Activated CD4-positive, CD25-positive, alpha-beta regulatory T cell treated with anti-CD3 and anti-CD28 coated beads, Interleukin-2, amount 50 U/mL, for 16 hours (primary cell): ENCODE data around the gene CHTOP.
"Not testable (repeated sequence)": the region's sequence is repeated elsewhere in the genome, so short reads cannot be mapped to it uniquely, and the experiment has no call there.

Experiments used
- DNase-seq: peaks from one replicate; pipeline ENCODE4 v3.0.0-alpha.2; 2020; ENCODE audit warnings: low read depth, low spot score

Gene CHTOP

DNA sequence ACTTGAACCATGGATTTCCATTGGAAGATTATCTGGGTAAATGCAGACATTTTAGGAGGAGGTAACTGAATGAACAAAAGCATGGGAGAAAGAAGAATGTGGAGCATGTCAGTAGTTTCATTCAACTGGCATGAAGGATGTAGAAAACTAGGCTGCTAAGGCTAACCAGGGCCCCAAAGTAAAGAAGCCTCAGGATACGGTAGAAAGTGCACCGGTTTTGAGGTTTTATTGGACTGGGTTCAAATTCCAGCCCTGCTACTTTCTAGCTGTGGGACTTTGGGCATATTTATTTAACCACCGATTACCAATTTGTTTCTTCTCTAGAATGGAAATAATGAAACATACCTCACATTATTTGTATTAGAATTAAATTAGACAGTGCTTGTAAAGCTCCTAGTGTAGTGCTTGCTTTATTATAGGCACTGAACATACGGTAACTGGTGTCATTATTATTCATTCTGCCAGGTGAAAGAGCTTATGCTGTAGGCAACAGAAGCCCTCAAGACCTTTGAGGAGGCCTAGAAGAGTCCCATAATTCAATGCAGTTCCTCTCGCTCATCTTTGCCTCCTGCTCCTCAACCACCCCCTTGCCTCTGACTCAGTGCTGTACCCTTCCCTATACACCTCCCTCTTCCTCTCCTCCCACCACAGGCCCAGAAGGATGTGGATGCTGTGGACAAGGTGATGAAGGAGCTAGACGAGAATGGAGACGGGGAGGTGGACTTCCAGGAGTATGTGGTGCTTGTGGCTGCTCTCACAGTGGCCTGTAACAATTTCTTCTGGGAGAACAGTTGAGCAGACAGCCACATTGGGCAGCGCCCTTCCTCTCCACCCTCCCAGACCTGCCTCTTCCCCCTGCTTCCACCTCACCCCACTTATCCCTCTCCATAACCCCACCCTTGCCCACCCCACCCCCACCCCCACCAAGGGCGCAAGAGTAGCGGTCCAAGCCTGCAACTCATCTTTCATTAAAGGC is 2.5 kb upstream of the CHTOP start:
- DNase-seq = no peak

DNA sequence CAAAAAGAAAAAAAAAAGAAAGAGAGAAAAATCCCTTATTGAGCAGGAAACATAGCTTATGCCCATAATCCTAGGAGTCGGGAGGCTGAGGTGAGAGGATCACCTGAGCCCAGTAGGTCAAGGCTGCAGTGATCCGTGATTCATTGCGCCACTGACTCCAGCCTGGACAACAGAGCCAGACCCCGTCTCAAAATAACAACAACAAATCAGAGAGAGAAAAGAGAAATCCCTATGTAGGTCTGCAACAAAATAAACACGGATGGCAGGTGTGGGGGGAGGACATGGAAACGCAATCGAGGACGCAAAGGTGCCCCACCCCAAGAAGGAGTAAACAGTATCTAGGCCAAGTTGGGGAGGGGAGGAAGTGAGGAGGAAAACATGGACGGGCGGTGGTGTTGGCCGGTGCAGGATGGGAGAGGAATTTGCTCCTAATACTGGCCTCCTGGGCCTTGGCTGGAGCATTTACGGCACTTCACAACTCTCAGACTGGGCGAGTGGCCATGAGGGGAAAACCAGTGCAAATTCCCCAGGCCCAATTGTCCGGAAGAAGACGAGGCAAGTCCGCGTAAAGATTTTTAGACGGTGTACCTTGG is 609 bp upstream of the CHTOP start:
- no peak for DNase-seq

DNA sequence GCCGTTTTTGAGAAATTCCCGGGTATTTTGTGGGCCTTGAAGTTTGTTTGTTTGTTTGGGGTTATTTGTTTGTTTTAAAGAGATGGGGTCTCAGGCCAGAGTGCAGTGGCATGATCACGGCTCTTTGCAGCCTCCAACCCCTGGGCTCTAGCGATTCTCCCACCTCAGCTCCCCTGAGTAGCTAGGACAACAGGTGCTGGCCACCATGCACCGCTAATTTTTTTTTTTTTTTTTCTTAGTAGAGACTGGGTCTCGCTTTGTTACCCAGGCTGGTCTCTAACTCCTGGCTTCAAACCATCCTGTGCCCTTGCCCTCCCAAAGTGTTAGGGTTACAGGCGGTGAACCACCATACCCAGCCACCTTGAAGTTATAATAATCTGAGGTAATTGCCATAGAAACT is 2.0 kb downstream of the CHTOP start:
- no peak for DNase-seq

DNA sequence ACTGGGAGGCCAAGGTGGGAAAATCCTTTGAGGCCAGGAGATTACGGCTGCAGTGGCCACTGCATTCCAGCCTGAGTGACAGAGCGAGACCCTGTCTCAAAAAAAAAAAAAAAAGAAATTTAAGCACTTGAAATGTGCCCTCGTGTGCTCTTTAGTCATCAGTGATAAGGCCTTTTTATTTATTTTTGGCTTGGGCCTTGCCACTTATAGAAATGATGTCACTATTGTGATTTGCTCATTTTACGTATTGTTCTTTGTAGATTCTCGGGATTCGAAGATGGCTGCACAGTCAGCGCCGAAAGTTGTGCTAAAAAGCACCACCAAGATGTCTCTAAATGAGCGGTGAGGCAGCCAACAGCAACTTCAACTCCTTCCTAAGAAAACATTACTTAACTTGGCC is 2.4 kb downstream of the CHTOP start:
- no peak for DNase-seq

- DNase-seq = no peak
Observed at GRCh38 chr1:153638261-153638660, 4.4 kb downstream of the CHTOP start.

- no peak for DNase-seq
Observed at GRCh38 chr1:153639280-153639679, 5.4 kb downstream of the CHTOP start.

DNA sequence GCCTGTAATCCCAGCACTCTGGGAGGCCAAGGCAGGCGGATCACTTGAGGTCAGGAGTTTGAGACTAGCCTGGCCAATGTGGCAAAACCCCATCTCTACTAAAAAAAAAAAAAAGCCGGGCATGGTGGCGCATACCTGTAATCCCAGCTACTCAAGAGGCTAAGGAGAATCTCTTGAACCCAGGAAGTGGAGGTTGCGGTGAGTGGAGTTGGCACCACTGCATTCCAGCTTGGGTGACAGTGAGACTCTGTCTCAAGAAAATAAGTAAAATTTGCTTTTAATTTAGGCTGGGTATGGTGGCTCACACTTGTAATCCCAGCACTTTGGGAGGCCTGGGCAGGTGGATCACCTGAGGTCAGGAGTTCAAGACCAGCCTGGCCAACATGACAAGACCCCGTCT is 6.3 kb downstream of the CHTOP start:
- DNase-seq = not testable (repeated sequence)

GRCh38 chr1:153640861-153641260 is 7.0 kb downstream of the CHTOP start:
- DNase-seq = no peak

DNA sequence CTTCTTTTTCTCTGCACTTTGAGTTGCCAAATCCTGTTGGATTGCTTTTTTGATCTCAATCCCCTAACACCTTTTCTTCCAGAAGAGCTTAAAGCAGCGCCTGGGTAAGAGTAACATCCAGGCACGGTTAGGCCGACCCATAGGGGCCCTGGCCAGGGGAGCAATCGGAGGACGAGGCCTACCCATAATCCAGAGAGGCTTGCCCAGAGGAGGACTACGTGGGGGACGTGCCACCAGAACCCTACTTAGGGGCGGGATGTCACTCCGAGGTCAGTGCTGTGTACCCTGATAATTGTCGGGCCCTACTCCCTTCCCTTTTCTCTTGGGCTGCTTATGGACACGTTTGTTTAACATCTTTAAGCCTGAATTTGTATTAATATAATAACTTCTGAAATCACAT is 8.3 kb downstream of the CHTOP start:
- DNase-seq = no peak

- no peak for DNase-seq
Observed at GRCh38 chr1:153643100-153643499, 9.2 kb downstream of the CHTOP start.

DNA sequence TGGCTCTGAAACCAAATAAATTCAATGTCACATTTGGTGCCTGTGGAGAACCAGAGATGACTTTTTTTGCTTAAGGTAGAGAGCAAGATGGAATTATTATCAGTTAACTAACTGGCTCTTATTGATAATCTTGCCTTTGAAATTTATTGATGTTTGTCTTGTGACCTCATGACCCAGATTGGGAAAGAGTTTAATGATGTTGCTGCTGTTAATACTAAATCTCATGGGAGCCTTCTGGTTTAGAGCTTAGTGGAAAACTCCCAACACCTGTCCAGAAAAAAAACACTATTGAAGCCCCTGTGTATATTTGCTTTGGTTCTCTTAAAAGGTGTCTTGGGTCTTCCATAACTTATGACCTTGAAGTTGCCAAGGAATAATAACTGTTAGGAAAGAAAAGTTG is 9.9 kb downstream of the CHTOP start:
- no peak for DNase-seq

DNA sequence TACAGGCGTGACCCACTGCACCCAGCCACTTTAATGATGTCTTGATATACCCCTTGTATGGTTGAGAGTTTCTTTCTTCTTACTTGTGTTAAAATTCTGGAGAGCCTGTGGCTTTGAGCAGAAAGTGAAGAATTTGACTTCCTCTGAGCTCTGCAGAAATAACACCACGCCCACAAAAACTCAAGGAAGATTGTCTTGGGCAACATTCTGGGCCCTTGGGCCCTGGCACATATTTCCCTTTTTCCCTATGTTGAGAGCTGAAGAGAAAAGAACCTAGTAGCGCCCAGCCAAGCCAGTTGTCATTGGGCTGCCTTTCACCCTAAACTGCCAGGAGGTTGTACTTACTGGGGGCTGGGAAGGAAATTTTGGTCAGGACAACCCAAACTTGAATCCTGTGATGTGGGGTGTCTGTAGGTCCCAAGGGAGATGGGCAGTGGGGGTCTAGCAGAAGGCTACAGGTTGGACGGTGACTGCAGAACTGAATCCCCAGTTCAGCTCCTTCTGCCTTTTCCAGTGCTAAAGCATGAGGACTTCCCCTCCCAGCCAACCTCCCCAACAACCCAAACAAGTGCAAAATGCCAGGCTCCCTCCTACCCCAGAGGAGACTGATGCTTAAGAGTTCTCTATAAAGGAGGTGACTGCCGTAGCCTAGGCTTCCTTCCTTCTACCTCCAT is 12.9 kb downstream of the CHTOP start:
- DNase-seq = no peak

- no peak for DNase-seq
Observed at GRCh38 chr1:153647346-153647714, 13.5 kb downstream of the CHTOP start.

DNA sequence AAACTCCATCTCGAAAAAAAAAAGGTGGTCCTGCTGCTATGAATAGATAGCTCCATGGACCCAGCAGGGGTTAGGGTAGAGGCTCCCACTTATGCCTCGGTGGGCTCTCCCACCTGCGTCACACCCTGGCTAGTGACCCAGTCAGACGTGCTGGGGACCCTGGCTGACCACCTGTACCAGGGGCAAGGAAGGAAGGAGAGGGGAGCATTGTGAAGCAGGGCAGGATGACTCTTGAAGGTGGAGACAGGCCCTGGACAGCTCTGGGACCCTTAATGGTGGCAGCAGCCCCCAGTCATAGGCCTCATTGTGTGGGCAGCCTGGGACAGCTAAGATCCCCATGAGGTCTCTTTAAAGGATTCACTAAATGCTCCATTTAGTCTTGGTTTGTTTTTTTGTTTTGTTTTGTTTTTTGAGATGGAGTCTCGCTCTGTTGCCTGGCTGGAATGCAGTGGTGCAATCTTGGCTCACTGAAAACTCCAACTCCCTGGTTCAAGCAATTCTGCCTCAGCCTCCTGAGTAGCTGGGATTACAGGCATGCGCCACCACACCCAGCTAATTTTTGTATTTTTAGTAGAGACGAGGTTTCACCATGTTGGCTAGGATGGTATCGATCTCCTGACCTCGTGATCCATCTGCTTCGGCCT is 14.3 kb downstream of the CHTOP start:
- no peak for DNase-seq

GRCh38 chr1:153649137-153649862 is 15.4 kb downstream of the CHTOP start:
- no peak for DNase-seq

DNA sequence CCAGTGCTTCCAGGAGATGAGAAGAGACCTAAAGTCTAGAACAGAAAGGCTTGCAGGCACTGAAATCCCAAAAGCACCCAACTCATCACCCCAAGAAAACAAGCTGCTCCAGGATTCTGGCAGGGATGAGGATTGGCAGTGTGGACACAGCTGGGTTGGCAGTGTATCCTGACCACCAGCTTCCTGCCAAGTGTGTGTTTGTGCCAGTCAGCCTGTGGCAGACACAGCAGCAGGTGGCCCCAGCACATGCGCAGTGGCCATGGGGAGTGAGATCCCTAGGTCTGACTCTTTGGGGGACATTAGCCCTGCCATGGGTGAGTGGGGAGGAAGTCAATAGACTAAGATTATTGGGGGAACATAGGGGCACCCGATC is 16.0 kb downstream of the CHTOP start:
- DNase-seq = no peak

- no peak for DNase-seq
Observed at GRCh38 chr1:153651771-153652170, 17.9 kb downstream of the CHTOP start.

GRCh38 chr1:153652805-153653500 is 19.1 kb downstream of the CHTOP start:
- no peak for DNase-seq

- no peak for DNase-seq
Observed at GRCh38 chr1:153655333-153655732, 21.5 kb downstream of the CHTOP start.

DNA sequence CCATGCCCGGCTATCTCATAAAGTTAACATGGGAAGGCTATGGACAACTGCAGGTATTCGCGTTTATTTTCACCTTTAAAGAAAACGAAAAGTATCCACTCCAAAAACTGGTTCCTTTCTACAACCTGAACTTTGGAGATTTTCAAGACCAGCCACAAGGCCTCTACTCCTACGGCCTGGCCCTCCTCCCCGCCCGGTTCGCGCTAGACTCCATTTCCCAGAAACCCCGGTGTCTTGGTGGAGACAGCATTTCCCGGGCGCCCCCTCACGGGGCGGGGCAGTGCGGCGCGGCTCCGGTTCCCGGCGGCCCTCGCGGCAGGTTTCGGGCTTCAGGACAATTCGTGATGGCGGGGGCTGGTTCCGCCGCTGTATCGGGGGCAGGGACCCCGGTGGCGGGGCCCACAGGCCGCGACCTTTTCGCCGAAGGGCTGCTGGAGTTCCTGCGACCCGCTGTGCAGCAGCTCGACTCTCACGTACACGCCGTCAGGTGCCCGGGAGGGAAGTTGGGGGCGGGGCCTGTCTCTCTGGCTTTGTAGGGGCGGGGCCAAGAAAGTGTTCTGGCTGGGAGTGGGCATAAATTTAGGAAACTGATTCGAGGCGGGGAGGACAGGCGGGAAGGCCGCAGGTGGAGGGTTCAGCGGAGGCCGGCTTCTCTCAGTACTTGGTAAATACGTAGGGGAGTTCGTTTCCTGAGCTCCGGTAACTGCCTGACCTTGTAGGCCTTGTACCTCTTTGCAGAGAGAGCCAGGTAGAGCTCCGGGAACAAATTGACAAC is 24.7 kb downstream of the CHTOP start, which contains the start of gene SNAPIN:
TSS of gene SNAPIN (plus strand) at position 304 of the 775 bp plus-strand sequence. CDS start at position 345, 41 bp downstream.
- peak; percentile 80 for DNase-seq
